Heart right ventricle (tissue), 16 donors: ENCODE data around the gene RAPGEF5. TPM values are rescaled to one million over a fixed set of nuclear protein-coding genes. Genes with fewer than 3 reads are reported as not detected.

Experiments used
- ATAC-seq, 8 donors: fragments of 200-7000 bp; cut with Tn5 transposase; one replicate each; pipeline ENCODE4 v1.9.1; 2020; ENCODE audit warnings: mild to moderate bottlenecking in 8 of 8, moderate library complexity in 8 of 8, moderate number of reproducible peaks in 1 of 8
- DNase-seq, 2 donors: peaks; one replicate each; pipeline ENCODE4 v3.0.0-alpha.2; 2020
- H3K27ac ChIP-seq, 10 donors: fragments of 200-600 bp; sonication (generic) in 2 of 10; one replicate each; pipeline versions ENCODE4 v1.5.0 to v1.8.0; 2020 to 2022; ENCODE audit warnings: mild to moderate bottlenecking in 3 of 10
- H3K27me3 ChIP-seq, 7 donors: fragments of 200-600 bp; one replicate each; pipeline ENCODE4 v1.8.0; 2021 to 2022; ENCODE audit warnings: mild to moderate bottlenecking in 2 of 7
- H3K36me3 ChIP-seq, 9 donors: fragments of 200-600 bp; sonication (generic) in 1 of 9; one replicate each; pipeline versions ENCODE4 v1.5.0 to v1.8.0; 2020 to 2022; ENCODE audit warnings: mild to moderate bottlenecking in 2 of 9
- H3K4me1 ChIP-seq, 9 donors: fragments of 200-600 bp; sonication (generic) in 1 of 9; one replicate each; pipeline versions ENCODE4 v1.5.0 to v1.8.0; 2020 to 2022; ENCODE audit warnings: mild to moderate bottlenecking in 4 of 9
- H3K4me3 ChIP-seq, 10 donors: fragments of 200-600 bp; sonication (generic) in 2 of 10; one replicate each; pipeline versions ENCODE4 v1.5.0 to v1.8.0; 2020 to 2022; ENCODE audit warnings: mild to moderate bottlenecking in 7 of 10, moderate library complexity in 2 of 10
- H3K9me3 ChIP-seq, 11 donors: fragments of 200-600 bp in 10 of 11; sonication (generic) in 2 of 11; one replicate each; pipeline versions ENCODE4 v1.5.0 to v1.8.0; 2013 to 2022; ENCODE audit warnings: mild to moderate bottlenecking in 2 of 11, control low read depth in 1 of 11, moderate library complexity in 1 of 11
- CTCF ChIP-seq, 9 donors: fragments of 200-600 bp; sonication (generic) in 2 of 9; IDR thresholded peaks; one replicate each; pipeline versions ENCODE4 v1.5.0 to v1.8.0; 2021 to 2022; ENCODE audit warnings: antibody characterized with exemption in 9 of 9, mild to moderate bottlenecking in 5 of 9, moderate library complexity in 1 of 9
- WGBS, 2 donors: extraction: QIAGEN DNeasy Blood & Tissue Kit; methylation state at CpG; one replicate each; pipeline ENCODE4 v1.1.7; 2013; ENCODE audit warnings: inconsistent platforms in 1 of 2; 5-methylcytosine and 5-hydroxymethylcytosine counted together
- intact Hi-C, 10 donors: fragments of 100-400 bp; cut with DNase I; formaldehyde crosslinking; loops; one replicate each; pipeline versions ENCODE4 v1.11.1 to v1.14.2; 2022
- polyA plus RNA-seq, 2 donors: library from polyadenylated mRNA; stranded (reverse); fragments of 200-250 nt; gene quantifications; one replicate each; pipeline ENCODE4 v1.2.3, GENCODE V29; 2013
- total RNA-seq, 10 donors: library from RNA; stranded (reverse); fragmentation: NEBNext Ultra II Directional in 3 of 10; extraction: Animal tissue kit (Norgen Biotek cat#: 25700) in 3 of 10; gene quantifications; one replicate each; pipeline versions ENCODE4 v1.2.1 to v1.2.4, GENCODE V29; 2021 to 2023
- donor health status: Arrhythmogenic right ventricular cardiomyopathy.
- donor health status: ischemic (EF 13 %, LVEDD 7.1; RV severe dilation, severe dysfunction).
- donor health status: healthy with polysubstance abuse.
- donor health status: DM: no; HTN: yes; CAD: no.
- donor health status: DM: no; HTN: no; CAD: no.
- donor health status: ischemic (EF 25% LVEDD 6.9; RV normal size, moderate dysfunction).
- donor health status: ischemic (EF 25% LVEDD 5.7; RV mildly dilated, moderate dysfunction).
- donor health status: healthy.
- donor health status: DM: yes; HTN: yes; CAD: no.
- donor health status: Ischemic cardiomyopathy.
- donor health status: ischemic (EF 35%, LVEDD 5.7; RV mildly dilated, moderate dysfunction).
- donor health status: nonischemic (EF 11% LVEDD 7.7; RV severe dilation, severe dysfunction).
- donor health status: DM: yes; HTN: yes; CAD: no.
- donor health status: PGD.
- donor health status: ischemic (EF 29% LVEDD 5.4; RV normal size, mild dysfunction).
- donor health status: nonischemic (EF 23%, LVEDD 6.1; RV moderate dilation, normal function).

RAPGEF5 gene
- total and polyA plus RNA-seq, 12 donors = 4.3 to 33.3 (median 14.3) TPM

- Histone ChIP-seq H3K36me3 (no peaks in the 10 kb centered on the region), H3K9me3 (no peaks in the 10 kb centered on the region), H3K4me3 (no peak overlapping the region), H3K27ac (no peak overlapping the region), H3K27me3 (peaks cover 0 to 9% (median 0%) of the 10 kb centered on the region in 7 donors), H3K4me1 (peaks cover 0 to 10% (median 0%) of the 10 kb centered on the region in 9 donors)
- no peak for DNase-seq
- ATAC-seq = no peak
- WGBS, 2 donors = 58 to 65% methylated on average over 4 of the region's 4 CpGs
- intact Hi-C loops = no loop called here
- no peak for TF ChIP-seq CTCF (IDR thresholded peaks at IDR 0.05)
These were observed 27.0 kb downstream of the RAPGEF5 start for GRCh38 chr7:22329816-22330524.

GRCh38 chr7:22326181-22326580 is 30.8 kb downstream of the RAPGEF5 start:
- no peak for DNase-seq
- Histone ChIP-seq H3K27me3 (peaks cover 0 to 9% (median 0%) of the 10 kb centered on the region in 7 donors), H3K36me3 (no peaks in the 10 kb centered on the region), H3K4me3 (no peak overlapping the region), H3K27ac (no peak overlapping the region), H3K9me3 (no peaks in the 10 kb centered on the region), H3K4me1 (no peaks in the 10 kb centered on the region)
- 57 to 67% methylated on average over 4 of the region's 4 CpGs for WGBS, 2 donors
- TF ChIP-seq CTCF (IDR thresholded peaks at IDR 0.05) = no peak
- intact Hi-C loops = no loop called here
- no peak for ATAC-seq

- DNase-seq = no peak
- Histone ChIP-seq H3K27ac (no peak overlapping the region), H3K27me3 (peaks cover 0 to 9% (median 0%) of the 10 kb centered on the region in 7 donors), H3K4me3 (no peak overlapping the region), H3K9me3 (no peaks in the 10 kb centered on the region), H3K4me1 (no peaks in the 10 kb centered on the region), H3K36me3 (no peaks in the 10 kb centered on the region)
- no peak for TF ChIP-seq CTCF (IDR thresholded peaks at IDR 0.05)
- no peak for ATAC-seq
- intact Hi-C loops = no loop called here
- 92 to 94% methylated on average over 4 of the region's 4 CpGs for WGBS, 2 donors
These were observed 31.3 kb downstream of the RAPGEF5 start for GRCh38 chr7:22325671-22326070.

- ATAC-seq (no peak), DNase-seq (no peak)
- no peak for TF ChIP-seq CTCF (IDR thresholded peaks at IDR 0.05)
- intact Hi-C loops = no loop called here
- Histone ChIP-seq H3K27me3 (no peaks in the 10 kb centered on the region), H3K4me3 (no peak overlapping the region), H3K9me3 (no peaks in the 10 kb centered on the region), H3K27ac (no peak overlapping the region), H3K4me1 (peaks cover 0 to 12% (median 0%) of the 10 kb centered on the region in 9 donors), H3K36me3 (no peaks in the 10 kb centered on the region)
- 93 to 94% methylated on average over 2 of the region's 2 CpGs for WGBS, 2 donors
These were observed 33.2 kb downstream of the RAPGEF5 start for GRCh38 chr7:22323714-22324113.
